IPS DF 4.7 (cell line): ENCODE data around the gene ZFAND6.
A peak's percentile ranks its signal among the peaks of the same experiment; 100 is the strongest.

ENCODE experiments used
- DNase-seq: peaks from one replicate; pipeline ENCODE4 v3.0.0-alpha.2; 2013; ENCODE audit warnings: low spot score; ENCODE audit errors: extremely low read depth

The ZFAND6 gene

GRCh38 chr15:80049046-80049445 lies 10.4 kb upstream of the ZFAND6 start:
- no peak for DNase-seq

GRCh38 chr15:80052597-80053304 lies 6.7 kb upstream of the ZFAND6 start:
- no peak for DNase-seq

- no peak for DNase-seq
Observed at GRCh38 chr15:80055933-80056332, 3.5 kb upstream of the ZFAND6 start.

- DNase-seq = no peak
Observed at GRCh38 chr15:80058044-80058443, 1.4 kb upstream of the ZFAND6 start.

- DNase-seq = no peak
Observed at GRCh38 chr15:80059786-80060355, 395 bp downstream of the ZFAND6 start.

GRCh38 chr15:80060356-80061006 lies 1.0 kb downstream of the ZFAND6 start:
- DNase-seq = no peak

- no peak for DNase-seq
Observed at GRCh38 chr15:80061582-80061981, 2.1 kb downstream of the ZFAND6 start.

GRCh38 chr15:80066912-80067311 lies 7.4 kb downstream of the ZFAND6 start:
- no peak for DNase-seq

- DNase-seq = no peak
Observed at GRCh38 chr15:80068578-80068977, 9.1 kb downstream of the ZFAND6 start.

GRCh38 chr15:80070840-80071239 lies 11.4 kb downstream of the ZFAND6 start:
- no peak for DNase-seq

GRCh38 chr15:80071652-80072051 lies 12.2 kb downstream of the ZFAND6 start:
- DNase-seq = no peak

- DNase-seq = peak; percentile 68
Observed at GRCh38 chr15:80072285-80072994, 13.0 kb downstream of the ZFAND6 start.

- DNase-seq = no peak
Observed at GRCh38 chr15:80073197-80073596, 13.7 kb downstream of the ZFAND6 start.

GRCh38 chr15:80076321-80077318 lies 17.1 kb downstream of the ZFAND6 start:
- no peak for DNase-seq

- DNase-seq = no peak
Observed at GRCh38 chr15:80081390-80081789, 21.9 kb downstream of the ZFAND6 start.

GRCh38 chr15:80087104-80087503 lies 27.6 kb downstream of the ZFAND6 start:
- DNase-seq = no peak

- no peak for DNase-seq
Observed at GRCh38 chr15:80090041-80090440, 30.6 kb downstream of the ZFAND6 start.

- DNase-seq = no peak
Observed at GRCh38 chr15:80090879-80091503, 31.5 kb downstream of the ZFAND6 start.

- DNase-seq = no peak
Observed at GRCh38 chr15:80093854-80094418, 34.5 kb downstream of the ZFAND6 start.

GRCh38 chr15:80095511-80095910 lies 36.0 kb downstream of the ZFAND6 start:
- no peak for DNase-seq
